ENCODE data around the gene AGTR2.

DNA sequence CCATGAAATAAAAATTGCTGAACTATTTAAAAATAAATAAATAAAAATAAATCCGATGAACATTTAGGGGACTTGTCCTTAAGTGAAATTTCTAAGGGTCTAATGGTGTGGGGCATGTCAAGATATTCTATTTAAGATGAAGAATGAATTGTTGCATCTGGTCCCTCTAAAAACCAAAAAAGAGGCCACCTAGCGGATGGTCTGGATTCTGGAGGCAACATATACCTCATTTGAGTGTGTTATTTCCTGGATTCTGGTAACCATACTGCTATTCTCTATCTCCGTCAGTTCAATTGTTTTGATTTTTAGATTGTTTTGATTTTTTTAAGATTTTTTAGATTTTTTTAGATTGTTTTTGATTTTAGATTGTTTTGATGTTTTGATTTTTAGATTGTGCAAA, 28.3 kb downstream of the AGTR2 start:
- TF ChIP-seq POLR2A (IDR thresholded peaks at IDR 0.05; ENCODE audit: low read depth, low read length) (no peak), POLR2AphosphoS5 (IDR thresholded peaks at IDR 0.05; ENCODE audit: low read depth, low read length) (no peak)

Data from GM12892 (cell line).